Gastrocnemius medialis (tissue), 4 donors: ENCODE results near the gene CUX1. TPM values are rescaled to one million over a fixed set of nuclear protein-coding genes. Genes with fewer than 3 reads are reported as not detected.
"Not testable (repeated sequence)": the region's sequence is repeated elsewhere in the genome, so short reads cannot be mapped to it uniquely, and the experiment has no call there.

Experiments used
- ATAC-seq, 2 donors: fragments of 150-250 bp; one replicate each; pipeline ENCODE4 v1.9.1; 2016
- DNase-seq, 2 donors: peaks; one replicate each; pipeline ENCODE4 v3.0.0-alpha.2; 2019
- H3K27ac ChIP-seq, 4 donors: fragments of 200-600 bp; sonication (generic); 1 replicate in 1 of 4; 2 replicates in 3 of 4; pipeline ENCODE4 v1.5.1; 2016 to 2018; ENCODE audit warnings: mild to moderate bottlenecking in 2 of 4, moderate library complexity in 1 of 4
- H3K27me3 ChIP-seq, 3 donors: fragments of 200-600 bp; sonication (generic) in 2 of 3; 1 replicate in 1 of 3; 2 replicates in 2 of 3; pipeline versions ENCODE4 v1.5.1 to v1.6.0; 2016 to 2019; ENCODE audit warnings: mild to moderate bottlenecking in 1 of 3, moderate library complexity in 1 of 3
- H3K36me3 ChIP-seq, 2 donors: fragments of 200-600 bp; sonication (generic) in 1 of 2; one replicate each; pipeline ENCODE4 v1.5.1; 2017 to 2018
- H3K4me1 ChIP-seq, 2 donors: fragments of 200-600 bp; sonication (generic) in 1 of 2; one replicate each; pipeline ENCODE4 v1.5.1; 2016 to 2017; ENCODE audit warnings: mild to moderate bottlenecking in 2 of 2
- H3K4me3 ChIP-seq, 4 donors: fragments of 200-600 bp; sonication (generic) in 3 of 4; 1 replicate in 1 of 4; 2 replicates in 3 of 4; pipeline ENCODE4 v1.5.1; 2016 to 2019; ENCODE audit warnings: mild to moderate bottlenecking in 2 of 4
- H3K9me3 ChIP-seq, 3 donors: fragments of 200-600 bp; sonication (generic) in 2 of 3; 1 replicate in 1 of 3; 2 replicates in 2 of 3; pipeline ENCODE4 v1.5.1; 2016 to 2019
- POLR2A ChIP-seq, 2 donors: fragments of 450-650 bp; IDR thresholded peaks; one replicate each; pipeline ENCODE4 v1.6.1; 2017; ENCODE audit warnings: antibody characterized with exemption in 2 of 2, mild to moderate bottlenecking in 2 of 2, moderate library complexity in 2 of 2
- in situ Hi-C, 4 donors: fragments of 200-750 bp; cut with MboI; loops; one replicate each; pipeline versions ENCODE4 v1.15.0 to v1.8.0; 2017; ENCODE audit warnings: low sequenced_read_pairs in 4 of 4
- intact Hi-C: fragments of 100-400 bp; cut with DNase I; formaldehyde crosslinking; loops from one replicate; pipeline ENCODE4 v1.15.1; 2023; ENCODE audit warnings: low total_unique reads
- total RNA-seq, 4 donors: library from RNA; depleted of rRNA; stranded (reverse); fragments of >200 nt; gene quantifications; one replicate each; pipeline versions ENCODE4 v1.1.0 to v1.2.3, GENCODE V29; 2016
- TF ChIP-seq, protein P1 (sequence below), 5 experiments: fragments of 450-650 bp in 3 of 5; fragments of 200-600 bp in 2 of 5; sonication (generic) in 2 of 5; IDR thresholded peaks in 4 of 5; conservative IDR thresholded peaks in 1 of 5; 1 replicate in 4 of 5; 2 replicates in 1 of 5; pipeline ENCODE4 v1.5.1; 2016 to 2019; ENCODE audit warnings: antibody characterized with exemption in 5 of 5, mild to moderate bottlenecking in 3 of 5, moderate library complexity in 3 of 5

CUX1 gene
- total RNA-seq, 4 donors from 2014 or later = 44.1 to 57.9 (median 54.9) TPM

DNA sequence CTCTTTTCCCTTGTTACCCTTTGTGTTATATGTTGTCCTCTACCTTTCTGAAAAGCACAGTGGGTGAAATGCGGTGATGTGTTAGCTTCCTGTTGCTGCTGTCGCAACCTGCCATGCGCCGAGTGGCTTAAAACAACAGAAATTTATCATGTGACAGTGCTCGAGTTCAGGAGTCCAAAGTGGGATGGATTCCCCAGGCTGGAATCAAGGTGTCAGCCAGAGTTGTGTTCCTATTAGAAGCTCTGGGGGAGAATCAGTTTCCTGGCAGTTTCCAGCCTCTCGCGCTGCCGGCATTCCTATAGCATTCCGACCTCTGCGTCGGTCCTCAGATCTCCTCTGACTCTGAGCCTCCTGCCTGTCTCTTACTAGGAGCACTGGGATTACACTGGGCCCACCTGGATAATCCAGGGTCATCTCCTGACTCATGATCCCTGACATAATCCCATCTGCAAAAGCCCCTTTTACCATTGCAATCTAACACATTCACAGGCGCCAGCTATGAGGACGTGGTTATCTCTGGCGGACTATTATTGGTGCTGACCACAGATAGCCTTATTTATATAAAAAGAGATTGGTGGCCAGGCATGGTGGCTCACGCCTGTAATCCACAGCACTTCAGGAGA is 207.5 kb downstream of the CUX1 start:
- no peak overlapping the region for H3K4me3 ChIP-seq
- intact Hi-C loops (no loop called here), in situ Hi-C loops (no loop called here)
- no peaks in the 10 kb centered on the region for H3K9me3 ChIP-seq
- TF ChIP-seq POLR2A (IDR thresholded peaks at IDR 0.05) = no peak
- TF ChIP-seq, protein P1, sequence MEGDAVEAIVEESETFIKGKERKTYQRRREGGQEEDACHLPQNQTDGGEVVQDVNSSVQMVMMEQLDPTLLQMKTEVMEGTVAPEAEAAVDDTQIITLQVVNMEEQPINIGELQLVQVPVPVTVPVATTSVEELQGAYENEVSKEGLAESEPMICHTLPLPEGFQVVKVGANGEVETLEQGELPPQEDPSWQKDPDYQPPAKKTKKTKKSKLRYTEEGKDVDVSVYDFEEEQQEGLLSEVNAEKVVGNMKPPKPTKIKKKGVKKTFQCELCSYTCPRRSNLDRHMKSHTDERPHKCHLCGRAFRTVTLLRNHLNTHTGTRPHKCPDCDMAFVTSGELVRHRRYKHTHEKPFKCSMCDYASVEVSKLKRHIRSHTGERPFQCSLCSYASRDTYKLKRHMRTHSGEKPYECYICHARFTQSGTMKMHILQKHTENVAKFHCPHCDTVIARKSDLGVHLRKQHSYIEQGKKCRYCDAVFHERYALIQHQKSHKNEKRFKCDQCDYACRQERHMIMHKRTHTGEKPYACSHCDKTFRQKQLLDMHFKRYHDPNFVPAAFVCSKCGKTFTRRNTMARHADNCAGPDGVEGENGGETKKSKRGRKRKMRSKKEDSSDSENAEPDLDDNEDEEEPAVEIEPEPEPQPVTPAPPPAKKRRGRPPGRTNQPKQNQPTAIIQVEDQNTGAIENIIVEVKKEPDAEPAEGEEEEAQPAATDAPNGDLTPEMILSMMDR (IDR thresholded peaks at IDR 0.05 in 4 of 5, conservative IDR thresholded peaks at IDR 0.05 in 1 of 5) = no peak
- H3K4me1 ChIP-seq = peaks cover 10 to 13% of the 10 kb centered on the region in 2 donors
- ATAC-seq (peak; percentile 61 to 76), DNase-seq (no peak)
- H3K27ac ChIP-seq = peak overlapping the region; percentile 5 to 36 (median 23)
- no peaks in the 10 kb centered on the region for H3K27me3 ChIP-seq
- H3K36me3 ChIP-seq = no peaks in the 10 kb centered on the region

DNA sequence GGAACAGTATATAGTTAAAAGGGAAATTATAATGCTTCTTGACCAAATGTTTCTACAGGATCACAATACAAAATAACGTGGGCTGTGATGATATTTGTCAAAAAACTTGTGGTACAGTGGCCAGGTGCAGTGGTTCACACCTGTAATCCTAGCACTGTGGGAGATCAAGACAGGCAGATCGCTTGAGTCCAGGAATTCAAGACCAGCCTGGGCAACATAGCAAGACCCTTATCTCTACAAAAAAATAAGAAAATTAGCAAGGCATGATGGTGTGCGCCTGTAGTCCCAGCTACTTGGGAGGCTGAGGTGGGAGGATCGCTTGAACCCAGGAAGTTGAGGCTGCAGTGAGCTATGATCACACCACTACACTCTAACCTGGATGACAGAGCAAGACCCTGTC is 208.4 kb downstream of the CUX1 start:
- H3K27ac ChIP-seq, H3K4me3 ChIP-seq, H3K36me3 ChIP-seq, H3K27me3 ChIP-seq, ATAC-seq, DNase-seq, intact Hi-C loops, H3K9me3 ChIP-seq, in situ Hi-C loops: not testable (repeated sequence)
- H3K4me1 ChIP-seq = peaks cover 10 to 13% of the 10 kb centered on the region in 2 donors

DNA sequence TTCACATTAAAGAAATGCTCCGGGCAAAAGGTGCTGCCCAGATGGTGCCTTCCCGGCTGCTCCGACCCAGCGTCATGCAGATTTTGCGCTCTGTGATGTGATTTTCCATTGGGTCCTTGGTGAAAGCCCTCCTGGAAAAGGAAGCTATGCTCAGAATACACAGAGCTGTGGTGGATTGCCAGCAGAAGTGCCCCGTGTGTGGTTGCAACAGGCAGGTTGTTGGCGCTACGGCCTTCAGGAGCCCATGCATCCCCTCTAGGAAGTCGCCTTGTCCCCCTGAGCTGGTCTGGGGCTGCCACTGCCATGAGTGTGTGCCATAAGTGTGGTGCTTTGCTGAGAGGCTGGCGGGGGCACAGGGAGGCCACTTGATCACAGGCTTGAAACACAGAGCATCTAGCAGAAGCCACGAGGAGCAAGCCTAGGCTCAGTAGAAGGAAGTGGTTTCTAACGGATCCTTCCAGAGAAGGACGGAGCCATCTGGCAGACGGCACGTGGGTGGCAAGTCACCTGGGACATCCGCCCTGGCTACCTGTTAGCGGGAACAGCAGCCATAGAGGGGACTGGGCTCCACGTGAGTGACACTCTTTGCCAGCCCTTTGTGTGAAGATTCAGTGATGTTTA is 210.9 kb downstream of the CUX1 start:
- no peak for DNase-seq
- no peak overlapping the region for H3K4me3 ChIP-seq
- no peaks in the 10 kb centered on the region for H3K27me3 ChIP-seq
- no peaks in the 10 kb centered on the region for H3K9me3 ChIP-seq
- no peak for ATAC-seq
- no peak for TF ChIP-seq POLR2A (IDR thresholded peaks at IDR 0.05)
- TF ChIP-seq, protein P1 (IDR thresholded peaks at IDR 0.05 in 4 of 5, conservative IDR thresholded peaks at IDR 0.05 in 1 of 5) = no peak
- in situ Hi-C loops = no loop called here
- intact Hi-C loops = no loop called here
- no peaks in the 10 kb centered on the region for H3K36me3 ChIP-seq
- peaks cover 10 to 13% of the 10 kb centered on the region in 2 donors for H3K4me1 ChIP-seq
- H3K27ac ChIP-seq = no peak overlapping the region

- TF ChIP-seq, protein P1 (IDR thresholded peaks at IDR 0.05 in 4 of 5, conservative IDR thresholded peaks at IDR 0.05 in 1 of 5) = no peak
- no peak for TF ChIP-seq POLR2A (IDR thresholded peaks at IDR 0.05)
- no peaks in the 10 kb centered on the region for H3K9me3 ChIP-seq
- H3K4me3 ChIP-seq = no peak overlapping the region
- no peaks in the 10 kb centered on the region for H3K36me3 ChIP-seq
- H3K27ac ChIP-seq = no peak overlapping the region
- H3K27me3 ChIP-seq = no peaks in the 10 kb centered on the region
- in situ Hi-C loops = no loop called here
- intact Hi-C loops = no loop called here
- peaks cover 0 to under 1% of the 10 kb centered on the region in 2 donors for H3K4me1 ChIP-seq
- DNase-seq = no peak
- no peak for ATAC-seq
Measured at GRCh38 chr7:102029616-102030015, 212.2 kb downstream of the CUX1 start.

GRCh38 chr7:102030696-102031095 is 213.3 kb downstream of the CUX1 start:
- Histone ChIP-seq H3K9me3 (no peaks in the 10 kb centered on the region), H3K27me3 (no peaks in the 10 kb centered on the region), H3K27ac (no peak overlapping the region), H3K4me3 (no peak overlapping the region), H3K36me3 (no peaks in the 10 kb centered on the region), H3K4me1 (no peaks in the 10 kb centered on the region)
- intact Hi-C loops = no loop called here
- no peak for DNase-seq
- in situ Hi-C loops = no loop called here
- no peak for TF ChIP-seq POLR2A (IDR thresholded peaks at IDR 0.05)
- TF ChIP-seq, protein P1 (IDR thresholded peaks at IDR 0.05 in 4 of 5, conservative IDR thresholded peaks at IDR 0.05 in 1 of 5) = no peak
- ATAC-seq = no peak
